ENCODE results near the gene MADCAM1. TPM values are rescaled to one million over a fixed set of nuclear protein-coding genes. Genes with fewer than 3 reads are reported as not detected.

MADCAM1 gene
- total and polyA plus RNA-seq, 2 experiments from 2014 or later, result 2.2 to 3.4 TPM

DNA sequence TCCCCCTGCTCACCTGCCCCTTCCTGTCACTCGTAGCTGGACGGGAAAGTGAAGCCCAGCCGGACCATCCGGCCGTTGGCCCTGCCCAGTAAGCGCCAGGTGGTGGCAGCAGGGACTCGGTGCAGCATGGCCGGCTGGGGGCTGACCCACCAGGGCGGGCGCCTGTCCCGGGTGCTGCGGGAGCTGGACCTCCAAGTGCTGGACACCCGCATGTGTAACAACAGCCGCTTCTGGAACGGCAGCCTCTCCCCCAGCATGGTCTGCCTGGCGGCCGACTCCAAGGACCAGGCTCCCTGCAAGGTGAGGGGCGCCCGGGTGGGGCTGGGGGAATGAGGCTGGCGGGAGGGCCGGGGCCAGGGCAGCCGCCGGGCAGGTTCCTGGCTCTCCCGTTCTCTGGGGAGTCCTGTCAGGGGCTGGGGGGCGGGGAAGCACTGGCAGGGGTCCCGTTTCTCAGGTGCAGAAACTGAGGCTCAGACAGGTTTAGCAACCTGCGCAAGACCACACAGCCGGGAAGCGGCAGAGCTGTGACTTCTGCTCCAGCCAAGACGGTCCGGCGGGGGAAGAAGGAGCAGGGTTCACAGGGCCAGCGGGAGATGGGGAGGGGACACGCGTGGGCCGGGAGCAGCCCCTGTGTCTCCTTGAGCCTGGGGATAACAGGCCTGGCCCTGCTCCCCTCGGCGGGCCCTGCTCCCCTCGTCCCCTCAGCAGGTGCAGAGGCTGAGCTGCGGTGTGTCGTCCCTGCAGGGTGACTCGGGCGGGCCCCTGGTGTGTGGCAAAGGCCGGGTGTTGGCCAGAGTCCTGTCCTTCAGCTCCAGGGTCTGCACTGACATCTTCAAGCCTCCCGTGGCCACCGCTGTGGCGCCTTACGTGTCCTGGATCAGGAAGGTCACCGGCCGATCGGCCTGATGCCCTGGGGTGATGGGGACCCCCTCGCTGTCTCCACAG lies 52.9 kb downstream of the MADCAM1 start:
- Histone ChIP-seq H3K4me3 (no peak overlapping the region), H3K4me1 (ENCODE audit: low read depth) (no peaks in the 10 kb centered on the region), H3K9me3 (ENCODE audit: low read depth) (no peaks in the 10 kb centered on the region), H3K27me3 (no peaks in the 10 kb centered on the region), H3K36me3 (no peaks in the 10 kb centered on the region), H3K27ac (no peak overlapping the region)
- TF ChIP-seq CTCF (IDR thresholded peaks at IDR 0.05; ENCODE audit: low read depth, low read length), result no peak
- no peak for DNase-seq (ENCODE audit: low read depth in 1 of 2, low spot score in 1 of 2)

- Histone ChIP-seq H3K27ac (no peak overlapping the region), H3K27me3 (no peaks in the 10 kb centered on the region), H3K4me1 (ENCODE audit: low read depth) (no peaks in the 10 kb centered on the region), H3K36me3 (no peaks in the 10 kb centered on the region), H3K4me3 (no peak overlapping the region), H3K9me3 (ENCODE audit: low read depth) (no peaks in the 10 kb centered on the region)
- TF ChIP-seq CTCF (IDR thresholded peaks at IDR 0.05; ENCODE audit: low read depth, low read length), result no peak
- no peak for DNase-seq (ENCODE audit: low read depth in 1 of 2, low spot score in 1 of 2)
These were observed 58.5 kb downstream of the MADCAM1 start for GRCh38 chr19:554817-555216.

Other genes with a start within 250 kb of the MADCAM1 start
- 0.07 and 0.21 TPM in 2 replicates for gene PLPP2, start 205.1 kb upstream of the MADCAM1 start, total RNA-seq
- gene PLPP2, start 205.1 kb upstream of the MADCAM1 start, polyA plus RNA-seq, result not detected in 2 replicates
- 28.8 and 32.7 TPM in 2 replicates for gene MIER2, start 151.7 kb upstream of the MADCAM1 start, total RNA-seq
- gene MIER2, start 151.7 kb upstream of the MADCAM1 start, polyA plus RNA-seq, result 47.8 and 52.9 TPM in 2 replicates
- gene C2CD4C, start 87.3 kb upstream of the MADCAM1 start, total RNA-seq, result 4.1 and 5.4 TPM in 2 replicates
- 3.0 and 3.4 TPM in 2 replicates for gene C2CD4C, start 87.3 kb upstream of the MADCAM1 start, polyA plus RNA-seq
- 33.6 and 56.9 TPM in 2 replicates for gene SHC2, start 35.5 kb upstream of the MADCAM1 start, total RNA-seq
- 39.9 and 54.6 TPM in 2 replicates for gene SHC2, start 35.5 kb upstream of the MADCAM1 start, polyA plus RNA-seq
- gene TPGS1, start 11.0 kb downstream of the MADCAM1 start, total RNA-seq, result 67.1 and 71.1 TPM in 2 replicates
- 55.8 and 56.2 TPM in 2 replicates for gene TPGS1, start 11.0 kb downstream of the MADCAM1 start, polyA plus RNA-seq
- gene CDC34, start 35.3 kb downstream of the MADCAM1 start, total RNA-seq, result 205 and 247 TPM in 2 replicates
- gene CDC34, start 35.3 kb downstream of the MADCAM1 start, polyA plus RNA-seq, result 205 and 207 TPM in 2 replicates
- gene GZMM, start 47.6 kb downstream of the MADCAM1 start, total RNA-seq, result not detected in 2 replicates
- 0.39 TPM in 1 of 2 replicates, not detected in the other for gene GZMM, start 47.6 kb downstream of the MADCAM1 start, polyA plus RNA-seq
- gene BSG, start 76.1 kb downstream of the MADCAM1 start, total RNA-seq, result 826 and 1,015 TPM in 2 replicates
- gene BSG, start 76.1 kb downstream of the MADCAM1 start, polyA plus RNA-seq, result 976 and 1,204 TPM in 2 replicates
- 1.0 and 2.3 TPM in 2 replicates for gene HCN2, start 93.4 kb downstream of the MADCAM1 start, total RNA-seq
- 0.34 and 0.46 TPM in 2 replicates for gene HCN2, start 93.4 kb downstream of the MADCAM1 start, polyA plus RNA-seq
- 82.6 and 121 TPM in 2 replicates for gene POLRMT, start 137.1 kb downstream of the MADCAM1 start, total RNA-seq
- gene POLRMT, start 137.1 kb downstream of the MADCAM1 start, polyA plus RNA-seq, result 103 and 120 TPM in 2 replicates
- not detected in 2 replicates for gene FGF22, start 143.4 kb downstream of the MADCAM1 start, total RNA-seq
- gene FGF22, start 143.4 kb downstream of the MADCAM1 start, polyA plus RNA-seq, result 0.92 TPM in 1 of 2 replicates, not detected in the other
- 76.6 and 78.5 TPM in 2 replicates for gene RNF126, start 166.7 kb downstream of the MADCAM1 start, total RNA-seq
- gene RNF126, start 166.7 kb downstream of the MADCAM1 start, polyA plus RNA-seq, result 88.7 and 92.1 TPM in 2 replicates
- 44.4 and 46.9 TPM in 2 replicates for gene FSTL3, start 179.9 kb downstream of the MADCAM1 start, total RNA-seq
- 33.0 and 34.7 TPM in 2 replicates for gene FSTL3, start 179.9 kb downstream of the MADCAM1 start, polyA plus RNA-seq
- gene PRSS57, start 199.0 kb downstream of the MADCAM1 start, total RNA-seq, result not detected in 2 replicates
- 0.22 TPM in 1 of 2 replicates, not detected in the other for gene PRSS57, start 199.0 kb downstream of the MADCAM1 start, polyA plus RNA-seq
- gene PALM, start 212.4 kb downstream of the MADCAM1 start, total RNA-seq, result 63.5 and 105 TPM in 2 replicates
- gene PALM, start 212.4 kb downstream of the MADCAM1 start, polyA plus RNA-seq, result 23.0 and 33.0 TPM in 2 replicates